ENCODE measurements around the gene KIR3DL3. TPM values are rescaled to one million over a fixed set of nuclear protein-coding genes. Genes with fewer than 3 reads are reported as not detected.
"Not testable (repeated sequence)": the region's sequence is repeated elsewhere in the genome, so short reads cannot be mapped to it uniquely, and the experiment has no call there.

Gene KIR3DL3
- polyA plus RNA-seq, 4 donors, result not detected

DNA sequence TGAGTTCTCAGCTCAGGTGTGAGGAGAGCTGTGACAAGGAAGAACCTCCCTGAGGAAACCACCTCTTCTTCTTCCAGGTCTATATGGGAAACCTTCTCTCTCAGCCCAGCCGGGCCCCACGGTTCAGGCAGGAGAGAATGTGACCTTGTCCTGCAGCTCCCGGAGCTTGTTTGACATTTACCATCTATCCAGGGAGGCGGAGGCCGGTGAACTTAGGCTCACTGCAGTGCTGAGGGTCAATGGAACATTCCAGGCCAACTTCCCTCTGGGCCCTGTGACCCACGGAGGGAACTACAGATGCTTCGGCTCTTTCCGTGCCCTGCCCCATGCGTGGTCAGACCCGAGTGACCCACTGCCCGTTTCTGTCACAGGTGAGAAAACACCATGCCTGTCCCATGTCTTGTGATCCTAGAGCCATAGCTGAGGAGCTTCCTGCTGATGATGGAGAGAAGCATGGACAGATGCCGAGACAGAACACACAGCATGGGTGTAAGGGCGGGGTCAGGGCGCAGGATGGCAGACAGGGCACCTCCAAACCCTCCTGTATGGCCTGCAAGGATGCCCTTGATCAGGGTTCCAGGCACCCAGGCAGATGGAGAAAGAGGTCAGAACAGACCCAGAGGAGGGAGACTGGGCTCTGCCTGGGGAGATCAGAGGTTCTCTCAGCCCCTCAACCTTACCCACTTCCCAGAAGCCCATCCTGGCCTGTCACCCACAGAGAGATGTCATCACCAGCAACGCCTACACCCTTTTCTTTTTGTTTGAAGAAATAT, 5.4 kb downstream of the KIR3DL3 start:
- no peak for DNase-seq (ENCODE audit: low read depth in 4 of 4, low spot score in 2 of 4)

DNA sequence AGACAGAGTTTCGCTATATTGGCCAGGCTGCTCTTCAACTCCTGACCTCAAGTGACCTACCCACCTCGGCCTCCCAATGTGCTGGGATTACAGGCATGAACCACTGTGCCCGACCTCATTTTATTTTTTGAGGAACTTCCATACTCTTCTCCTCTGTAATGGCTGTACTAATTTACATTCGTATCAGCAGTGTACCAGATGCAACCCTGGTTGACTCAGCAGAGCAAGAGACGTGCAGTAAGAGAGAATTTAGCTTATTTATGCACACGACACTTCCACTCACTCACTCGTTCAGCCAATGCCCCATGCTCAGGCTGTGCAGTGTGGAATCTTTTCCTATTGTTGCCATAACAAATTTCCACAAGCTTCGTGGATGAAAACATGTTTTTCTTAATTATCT, 6.9 kb downstream of the KIR3DL3 start:
- DNase-seq (ENCODE audit: low read depth in 4 of 4, low spot score in 2 of 4), result no peak

DNA sequence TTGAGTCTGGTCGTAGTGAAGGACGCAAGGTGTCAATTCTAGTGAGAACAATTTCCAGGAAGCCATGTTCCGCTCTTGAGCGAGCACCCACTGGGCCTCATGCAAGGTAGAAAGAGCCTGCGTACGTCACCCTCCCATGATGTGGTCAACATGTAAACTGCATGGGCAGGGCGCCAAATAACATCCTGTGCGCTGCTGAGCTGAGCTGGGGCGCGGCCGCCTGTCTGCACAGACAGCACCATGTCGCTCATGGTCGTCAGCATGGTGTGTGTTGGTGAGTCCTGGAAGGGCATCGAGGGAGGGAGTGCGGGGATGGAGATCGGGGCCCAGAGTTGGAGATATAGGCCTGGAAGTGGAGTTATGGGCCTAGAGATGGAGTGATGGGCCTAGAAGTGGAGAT, 14.1 kb downstream of the KIR3DL3 start, which contains the start of gene KIR2DL3:
Gene KIR2DL3, plus strand, starts transcription at position 208 of the 400 bp plus-strand sequence. Its CDS starts 33 bp downstream, at position 241.
- not testable (repeated sequence) for DNase-seq (ENCODE audit: low read depth in 4 of 4, low spot score in 2 of 4)

DNA sequence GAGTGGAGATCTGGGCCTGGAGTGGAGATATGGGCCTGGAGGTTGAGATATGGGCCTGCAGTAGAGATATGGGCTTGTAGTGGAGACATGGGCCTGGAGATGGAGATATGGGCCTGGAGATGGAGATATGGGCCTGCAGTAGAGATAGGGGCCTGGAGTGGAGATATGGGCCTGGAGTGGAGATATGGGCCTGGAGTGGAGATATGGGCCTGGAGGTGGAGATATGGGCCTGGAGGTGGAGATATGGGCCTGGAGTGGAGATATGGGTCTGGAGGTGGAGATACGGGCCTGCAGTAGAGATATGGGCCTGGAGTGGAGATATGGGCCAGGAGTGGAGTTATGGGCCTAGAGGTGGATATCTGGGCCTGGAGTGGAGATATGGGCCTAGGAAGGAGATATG, 14.5 kb downstream of the KIR3DL3 start:
- DNase-seq (ENCODE audit: low read depth in 4 of 4, low spot score in 2 of 4), result no peak

DNA sequence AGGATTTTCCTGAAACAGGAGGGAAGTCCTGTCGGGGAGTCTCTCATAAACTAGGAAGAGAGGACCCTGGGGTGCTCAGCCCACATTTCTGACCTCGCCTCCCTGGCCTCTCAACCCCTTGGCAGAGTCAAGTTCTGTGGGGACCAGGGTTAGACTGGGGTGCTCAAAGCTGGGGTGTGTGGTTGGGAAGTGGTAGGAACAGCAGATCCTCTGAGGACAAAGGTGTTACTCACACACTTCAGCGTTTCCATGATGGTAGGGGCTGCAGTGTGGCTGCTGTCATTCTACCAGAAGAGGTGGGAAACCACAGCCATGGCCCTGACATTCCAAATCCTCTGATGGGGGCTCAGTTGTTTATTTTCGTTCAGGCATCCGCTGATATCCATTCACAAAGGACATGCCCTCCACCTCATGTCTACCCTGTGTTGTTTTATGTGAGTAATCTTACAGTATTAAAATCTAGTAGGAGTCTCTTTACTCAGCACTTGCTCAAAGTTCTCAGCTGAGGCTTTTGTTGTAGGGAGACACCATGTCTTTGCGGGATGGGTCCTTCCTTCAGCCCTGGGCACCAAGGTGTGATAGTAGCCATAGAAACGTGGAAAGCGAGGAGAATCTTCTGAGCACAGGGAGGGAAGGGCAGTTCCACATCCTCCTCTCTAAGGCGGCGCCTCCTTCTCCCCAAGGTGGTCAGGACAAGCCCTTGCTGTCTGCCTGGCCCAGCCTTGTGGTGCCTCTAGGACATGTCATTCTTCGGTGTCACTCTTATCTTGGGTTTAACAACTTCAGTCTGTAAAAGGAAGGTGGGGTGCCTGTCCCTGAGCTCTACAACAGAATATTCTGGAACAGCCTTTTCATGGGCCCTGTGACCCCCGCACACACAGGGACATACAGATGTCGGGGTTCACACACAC, 15.6 kb downstream of the KIR3DL3 start:
- DNase-seq (ENCODE audit: low read depth in 4 of 4, low spot score in 2 of 4), result no peak

DNA sequence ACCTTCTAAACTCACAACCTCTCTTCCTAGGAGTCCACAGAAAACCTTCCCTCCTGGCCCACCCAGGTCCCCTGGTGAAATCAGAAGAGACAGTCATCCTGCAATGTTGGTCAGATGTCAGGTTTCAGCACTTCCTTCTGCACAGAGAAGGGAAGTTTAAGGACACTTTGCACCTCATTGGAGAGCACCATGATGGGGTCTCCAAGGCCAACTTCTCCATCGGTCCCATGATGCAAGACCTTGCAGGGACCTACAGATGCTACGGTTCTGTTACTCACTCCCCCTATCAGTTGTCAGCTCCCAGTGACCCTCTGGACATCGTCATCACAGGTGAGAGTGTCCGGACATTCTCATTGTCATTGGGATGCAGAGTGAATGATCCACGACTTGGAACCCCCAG, 17.7 kb downstream of the KIR3DL3 start:
- DNase-seq (ENCODE audit: low read depth in 4 of 4, low spot score in 2 of 4), result not testable (repeated sequence)

DNA sequence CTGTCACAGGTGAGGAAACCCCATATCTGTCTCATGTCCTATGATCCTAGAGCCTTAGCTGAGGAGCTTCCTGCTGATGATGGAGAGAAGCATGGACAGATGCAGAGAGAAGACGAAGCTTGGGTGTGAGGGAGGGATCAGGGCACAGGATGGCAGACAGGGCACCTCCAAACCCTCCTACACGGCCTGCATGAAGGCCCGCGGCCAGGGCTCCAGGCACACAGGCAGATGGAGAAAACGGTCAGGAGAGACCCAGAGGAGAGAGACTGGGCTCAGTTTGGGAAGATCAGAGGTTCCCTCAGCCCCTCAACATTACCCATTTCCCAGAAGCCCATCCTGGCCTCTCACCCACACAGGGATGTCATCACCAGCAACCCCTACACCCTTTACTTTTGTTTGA, 19.8 kb downstream of the KIR3DL3 start:
- not testable (repeated sequence) for DNase-seq (ENCODE audit: low read depth in 4 of 4, low spot score in 2 of 4)

DNA sequence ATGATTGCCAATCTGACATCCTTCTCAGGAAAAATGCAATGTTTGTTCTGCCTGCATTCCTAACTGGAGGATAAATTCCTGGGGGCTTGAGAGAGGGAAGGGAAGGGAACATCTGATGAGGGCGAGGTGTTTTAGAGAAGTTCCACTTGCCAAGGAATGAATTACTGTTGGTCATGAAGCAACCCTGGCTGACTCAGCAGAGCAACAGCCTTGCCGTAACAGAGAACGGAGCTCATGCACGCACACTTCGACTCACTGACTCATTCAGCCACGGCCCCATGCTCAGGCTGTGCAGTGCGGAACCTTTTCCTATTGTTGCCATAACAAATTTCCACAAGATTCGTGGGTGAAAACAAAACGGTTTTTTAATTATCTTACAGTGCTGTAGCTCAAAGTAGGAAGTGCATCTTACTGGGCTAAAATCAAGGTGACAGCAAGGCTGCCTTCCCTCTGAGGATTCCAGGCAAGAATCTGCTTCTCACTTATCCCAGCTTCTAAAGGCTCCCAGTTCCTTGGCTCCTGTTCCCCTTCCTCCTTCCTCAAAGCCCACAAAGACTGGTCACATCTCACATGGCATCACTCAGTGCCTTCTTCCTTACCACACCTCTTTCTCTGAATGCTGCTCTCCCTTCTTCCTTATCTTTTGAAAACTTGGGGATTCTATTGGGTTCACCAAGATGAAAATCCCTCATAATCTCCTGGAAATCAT, 23.5 kb downstream of the KIR3DL3 start:
- not testable (repeated sequence) for DNase-seq (ENCODE audit: low read depth in 4 of 4, low spot score in 2 of 4)

DNA sequence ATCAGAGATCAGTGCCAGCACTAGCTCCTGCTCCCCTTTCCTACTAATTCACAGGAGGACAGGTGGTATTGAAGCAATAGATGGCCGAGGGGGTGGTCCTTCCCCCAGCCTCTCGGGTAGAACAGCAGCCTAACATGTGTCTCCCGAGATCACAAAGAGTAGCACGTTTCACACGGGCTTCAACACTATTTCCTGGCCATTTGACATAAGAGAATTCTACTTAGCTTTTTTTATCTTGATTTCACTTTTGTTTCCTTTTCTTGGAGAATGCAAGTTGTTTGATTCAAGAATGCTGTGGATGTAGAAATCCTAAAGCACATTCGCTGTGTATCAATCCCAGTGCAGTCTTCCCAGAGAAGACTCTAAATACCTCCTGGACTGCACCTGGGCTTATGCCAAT, 26.0 kb downstream of the KIR3DL3 start:
- not testable (repeated sequence) for DNase-seq (ENCODE audit: low read depth in 4 of 4, low spot score in 2 of 4)

DNA sequence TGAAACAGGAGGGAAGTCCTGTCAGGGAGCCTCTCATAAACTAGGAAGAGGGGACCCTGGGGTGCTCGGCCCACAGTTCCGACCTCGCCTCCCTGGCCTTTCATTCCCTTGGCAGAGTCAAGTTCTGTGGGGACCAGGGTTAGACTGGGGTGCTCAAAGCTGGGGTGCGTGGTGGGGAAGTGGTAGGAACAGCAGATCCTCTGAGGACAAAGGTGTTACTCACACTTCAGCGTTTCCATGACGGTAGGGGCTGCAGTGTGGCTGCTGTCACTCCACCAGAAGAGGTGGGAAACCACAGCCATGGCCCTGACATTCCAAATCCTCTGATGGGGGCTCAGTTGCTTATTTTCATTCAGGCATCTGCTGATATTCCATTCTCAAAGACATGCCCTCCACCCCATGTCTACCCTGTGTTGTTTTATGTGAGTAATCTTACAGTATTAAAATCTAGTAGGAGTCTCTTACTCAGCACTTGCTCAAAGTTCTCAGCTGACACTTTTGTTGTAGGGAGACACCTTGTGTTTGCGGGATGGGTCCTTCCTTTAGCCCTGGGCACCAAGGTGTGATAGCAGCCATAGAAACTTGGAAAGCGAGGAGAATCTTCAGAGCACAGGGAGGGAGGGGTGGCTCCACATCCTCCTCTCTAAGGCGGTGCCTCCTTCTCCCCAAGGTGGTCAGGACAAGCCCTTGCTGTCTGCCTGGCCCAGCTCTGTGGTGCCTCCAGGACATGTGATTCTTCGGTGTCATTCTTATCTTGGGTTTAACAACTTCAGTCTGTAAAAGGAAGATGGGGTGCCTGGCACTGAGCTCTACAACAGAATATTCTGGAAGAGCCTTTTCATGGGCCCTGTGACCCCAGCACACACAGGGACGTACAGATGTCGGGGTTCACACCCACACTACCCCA, 32.2 kb downstream of the KIR3DL3 start:
- DNase-seq (ENCODE audit: low read depth in 4 of 4, low spot score in 2 of 4), result not testable (repeated sequence)

DNA sequence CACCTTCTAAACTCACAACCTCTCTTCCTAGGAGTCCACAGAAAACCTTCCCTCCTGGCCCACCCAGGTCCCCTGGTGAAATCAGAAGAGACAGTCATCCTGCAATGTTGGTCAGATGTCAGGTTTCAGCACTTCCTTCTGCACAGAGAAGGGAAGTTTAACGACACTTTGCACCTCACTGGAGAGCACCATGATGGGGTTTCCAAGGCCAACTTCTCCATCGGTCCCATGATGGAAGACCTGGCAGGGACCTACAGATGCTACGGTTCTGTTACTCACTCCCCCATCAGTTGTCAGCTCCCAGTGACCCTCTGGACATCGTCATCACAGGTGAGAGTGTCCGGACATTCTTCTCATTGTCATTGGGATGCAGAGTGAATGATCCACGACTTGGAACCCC, 34.3 kb downstream of the KIR3DL3 start:
- DNase-seq (ENCODE audit: low read depth in 4 of 4, low spot score in 2 of 4), result not testable (repeated sequence)

DNA sequence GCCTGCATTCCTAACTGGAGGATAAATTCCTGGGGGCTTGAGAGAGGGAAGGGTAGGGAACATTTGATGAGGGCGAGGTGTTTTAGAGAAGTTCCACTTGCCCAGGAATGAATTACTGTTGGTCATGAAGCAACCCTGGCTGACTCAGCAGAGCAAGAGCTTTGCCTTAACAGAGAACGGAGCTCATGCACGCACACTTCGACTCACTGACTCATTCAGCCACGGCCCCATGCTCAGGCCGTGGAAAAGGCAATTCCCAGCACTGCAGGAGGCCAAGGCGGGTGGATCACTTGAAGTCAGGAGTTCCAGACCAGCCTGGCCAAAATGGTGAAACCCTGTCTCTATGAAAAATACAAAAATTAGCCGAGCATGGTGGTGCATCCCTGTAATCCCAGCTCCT, 40.0 kb downstream of the KIR3DL3 start:
- not testable (repeated sequence) for DNase-seq (ENCODE audit: low read depth in 4 of 4, low spot score in 2 of 4)

DNA sequence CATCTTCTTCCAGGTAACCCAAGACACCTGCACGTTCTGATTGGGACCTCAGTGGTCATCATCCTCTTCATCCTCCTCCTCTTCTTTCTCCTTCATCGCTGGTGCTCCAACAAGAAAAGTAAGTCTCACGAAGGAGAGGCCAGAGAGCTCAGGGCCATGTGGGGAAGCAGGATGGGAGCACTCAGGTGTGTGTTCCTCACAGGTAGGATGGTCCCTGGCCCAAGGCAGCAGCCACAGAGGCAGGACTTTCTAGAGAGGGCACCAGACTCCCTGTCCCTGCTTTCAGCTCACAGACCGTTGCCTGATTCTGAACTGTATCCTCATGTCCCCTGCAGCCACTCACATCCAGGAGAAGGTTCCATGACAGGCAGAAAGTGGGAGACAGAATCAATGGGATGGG, 42.2 kb downstream of the KIR3DL3 start:
- DNase-seq (ENCODE audit: low read depth in 4 of 4, low spot score in 2 of 4), result not testable (repeated sequence)

DNA sequence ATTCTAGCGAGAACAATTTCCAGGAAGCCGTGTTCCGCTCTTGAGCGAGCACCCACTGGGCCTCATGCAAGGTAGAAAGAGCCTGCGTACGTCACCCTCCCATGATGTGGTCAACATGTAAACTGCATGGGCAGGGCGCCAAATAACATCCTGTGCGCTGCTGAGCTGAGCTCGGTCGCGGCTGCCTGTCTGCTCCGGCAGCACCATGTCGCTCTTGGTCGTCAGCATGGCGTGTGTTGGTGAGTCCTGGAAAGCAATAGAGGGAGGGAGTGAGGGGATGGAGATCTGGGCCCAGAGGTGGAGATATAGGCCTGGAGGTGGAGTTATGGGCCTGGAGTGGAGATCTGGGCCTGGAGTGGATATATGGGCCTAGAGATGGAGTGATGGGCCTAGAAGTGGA, 45.4 kb downstream of the KIR3DL3 start, which contains the start of gene KIR2DL1:
Gene KIR2DL1, plus strand, starts transcription at position 148 of the 400 bp plus-strand sequence. Its CDS starts 58 bp downstream, at position 206.
- not testable (repeated sequence) for DNase-seq (ENCODE audit: low read depth in 4 of 4, low spot score in 2 of 4)

DNA sequence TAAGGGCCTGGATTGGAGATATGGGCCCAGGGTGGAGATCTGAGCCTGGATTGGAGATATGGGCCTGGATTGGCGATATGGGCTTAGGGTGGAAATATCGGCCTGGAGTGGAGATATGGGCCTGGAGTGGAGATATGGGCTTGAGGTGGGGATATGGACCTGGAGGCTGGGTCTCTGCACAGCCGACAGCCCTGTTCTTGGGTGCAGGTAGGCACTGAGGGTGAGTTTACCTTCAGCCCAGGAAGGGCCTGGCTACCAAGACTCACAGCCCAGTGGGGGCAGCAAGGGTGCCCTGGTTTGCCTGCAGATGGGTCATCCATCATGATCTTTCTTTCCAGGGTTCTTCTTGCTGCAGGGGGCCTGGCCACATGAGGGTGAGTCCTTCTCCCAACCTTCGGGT, 46.3 kb downstream of the KIR3DL3 start:
- DNase-seq (ENCODE audit: low read depth in 4 of 4, low spot score in 2 of 4), result not testable (repeated sequence)

DNA sequence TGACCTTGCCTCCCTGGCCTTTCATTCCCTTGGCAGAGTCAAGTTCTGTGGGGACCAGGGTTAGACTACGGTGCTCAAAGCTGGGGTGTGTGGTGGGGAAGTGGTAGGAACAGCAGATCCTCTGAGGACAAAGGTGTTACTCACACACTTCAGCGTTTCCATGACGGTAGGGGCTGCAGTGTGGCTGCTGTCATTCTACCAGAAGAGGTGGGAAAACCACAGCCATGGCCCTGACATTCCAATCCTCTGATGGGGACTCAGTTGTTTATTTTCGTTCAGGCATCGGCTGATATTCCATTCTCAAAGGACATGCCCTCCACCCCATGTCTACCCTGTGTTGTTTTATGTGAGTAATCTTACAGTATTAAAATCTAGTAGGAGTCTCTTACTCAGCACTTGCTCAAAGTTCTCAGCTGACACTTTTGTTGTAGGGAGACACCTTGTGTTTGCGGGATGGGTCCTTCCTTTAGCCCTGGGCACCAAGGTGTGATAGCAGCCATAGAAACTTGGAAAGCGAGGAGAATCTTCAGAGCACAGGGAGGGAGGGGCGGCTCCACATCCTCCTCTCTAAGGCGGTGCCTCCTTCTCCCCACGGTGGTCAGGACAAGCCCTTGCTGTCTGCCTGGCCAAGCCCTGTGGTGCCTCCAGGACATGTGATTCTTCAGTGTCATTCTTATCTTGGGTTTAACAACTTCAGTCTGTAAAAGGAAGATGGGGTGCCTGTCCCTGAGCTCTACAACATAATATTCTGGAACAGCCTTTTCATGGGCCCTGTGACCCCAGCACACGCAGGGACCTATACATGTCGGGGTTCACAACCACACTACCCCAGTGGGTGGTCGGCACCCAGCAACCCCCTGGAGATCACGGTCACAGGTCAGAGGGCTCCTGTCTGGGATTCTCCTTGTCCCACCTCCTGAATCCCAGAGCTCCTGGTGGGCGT, 47.0 kb downstream of the KIR3DL3 start:
- not testable (repeated sequence) for DNase-seq (ENCODE audit: low read depth in 4 of 4, low spot score in 2 of 4)

DNA sequence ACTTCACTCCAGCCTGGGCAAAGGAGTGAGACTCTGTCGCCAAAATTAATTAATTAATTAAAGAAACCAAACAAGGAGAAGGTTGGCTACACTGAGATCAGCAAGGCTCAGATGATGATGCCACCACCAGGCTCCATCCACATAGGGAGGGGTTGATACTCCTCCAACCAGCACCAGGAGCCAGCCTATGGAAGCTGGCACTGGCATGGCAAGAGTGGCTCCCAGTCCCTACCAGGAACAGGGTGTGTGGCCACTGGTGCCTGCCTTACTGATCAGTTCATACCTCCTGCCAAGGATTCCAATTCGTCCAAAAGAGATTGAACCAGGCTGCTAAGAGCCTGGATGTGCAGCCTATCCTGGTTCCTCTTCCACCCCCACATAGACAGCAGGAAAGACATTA, 48.4 kb downstream of the KIR3DL3 start:
- not testable (repeated sequence) for DNase-seq (ENCODE audit: low read depth in 4 of 4, low spot score in 2 of 4)

DNA sequence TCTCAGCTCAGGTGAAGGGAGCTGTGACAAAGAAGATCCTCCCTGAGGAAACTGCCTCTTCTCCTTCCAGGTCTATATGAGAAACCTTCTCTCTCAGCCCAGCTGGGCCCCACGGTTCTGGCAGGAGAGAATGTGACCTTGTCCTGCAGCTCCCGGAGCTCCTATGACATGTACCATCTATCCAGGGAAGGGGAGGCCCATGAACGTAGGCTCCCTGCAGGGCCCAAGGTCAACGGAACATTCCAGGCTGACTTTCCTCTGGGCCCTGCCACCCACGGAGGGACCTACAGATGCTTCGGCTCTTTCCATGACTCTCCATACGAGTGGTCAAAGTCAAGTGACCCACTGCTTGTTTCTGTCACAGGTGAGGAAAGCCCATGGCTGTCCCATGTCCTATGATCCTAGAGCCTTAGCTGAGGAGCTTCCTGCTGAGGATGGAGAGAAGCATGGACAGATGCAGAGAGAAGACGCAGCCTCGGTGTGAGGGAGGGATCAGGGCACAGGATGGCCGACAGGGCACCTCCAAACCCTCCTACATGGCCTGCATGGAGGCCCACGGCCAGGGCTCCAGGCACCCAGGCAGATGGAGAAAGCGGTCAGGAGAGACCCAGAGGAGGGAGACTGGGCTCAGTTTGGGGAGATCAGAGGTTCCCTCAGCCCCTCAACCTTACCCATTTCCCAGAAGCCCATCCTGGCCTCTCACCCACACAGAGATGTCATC, 51.0 kb downstream of the KIR3DL3 start:
- not testable (repeated sequence) for DNase-seq (ENCODE audit: low read depth in 4 of 4, low spot score in 2 of 4)
